H1 (cell line): ENCODE data around the gene NBPF1. TPM values are rescaled to one million over a fixed set of nuclear protein-coding genes. Genes with fewer than 3 reads are reported as not detected.
A peak's percentile ranks its signal among the peaks of the same experiment; 100 is the strongest.
"Not testable (repeated sequence)": the region's sequence is repeated elsewhere in the genome, so short reads cannot be mapped to it uniquely, and the experiment has no call there.

ENCODE experiments used
- CTCF ChIA-PET: fragments of 300-600 bp; sonication (Branson Sonifier 250); formaldehyde crosslinking; loops from one replicate; lab custom pipeline; 2021; ENCODE audit not compliant: partially characterized antibody; lab: Charles Lee
- POLR2A ChIA-PET: fragments of 300-600 bp; sonication (Branson Sonifier 250); formaldehyde crosslinking; loops from one replicate; lab custom pipeline; 2021; ENCODE audit warnings: inconsistent platforms; ENCODE audit not compliant: partially characterized antibody; lab: Charles Lee
- DNase-seq, 2 experiments: peaks; one replicate each; pipeline versions ENCODE4 v3.0.0 to v3.0.0-alpha.2; 2010 to 2022; ENCODE audit warnings: low spot score in 2 of 2, low read depth in 1 of 2, mixed read lengths in 1 of 2
- FAIRE-seq: peaks from 2 replicates; lab custom pipeline; 2011; peaks lifted over from hg19 to GRCh38; lab: Jason Lieb, UNC
- H2AFZ ChIP-seq: 2 replicates; pipeline ENCODE4 v1.8.1; 2012; ENCODE audit warnings: low read length, inconsistent platforms
- H2AK5ac ChIP-seq: 2 replicates; pipeline ENCODE4 v1.6.1; 2013; ENCODE audit warnings: low read depth, low read length
- H2BK120ac ChIP-seq: replicated peaks from 2 replicates; pipeline ENCODE3; 2013; ENCODE audit warnings: low read depth, low read length, inconsistent platforms
- H2BK12ac ChIP-seq: 2 replicates; pipeline ENCODE4 v1.6.1; 2013; ENCODE audit warnings: low read depth, low read length
- H2BK15ac ChIP-seq: 2 replicates; pipeline ENCODE4 v1.6.1; 2013; ENCODE audit warnings: low read length
- H2BK20ac ChIP-seq: 2 replicates; pipeline ENCODE4 v1.6.1; 2013; ENCODE audit warnings: low read length
- H2BK5ac ChIP-seq: 2 replicates; pipeline ENCODE4 v1.6.1; 2013; ENCODE audit warnings: low read depth, low read length
- H3K14ac ChIP-seq: 2 replicates; pipeline ENCODE4 v1.6.1; 2013; ENCODE audit warnings: inconsistent platforms; ENCODE audit not compliant: insufficient read length
- H3K18ac ChIP-seq: 2 replicates; pipeline ENCODE4 v1.6.1; 2013; ENCODE audit warnings: low read length; ENCODE audit errors: extremely low read depth
- H3K23ac ChIP-seq: 2 replicates; pipeline ENCODE4 v1.6.1; 2013; ENCODE audit warnings: inconsistent platforms; ENCODE audit not compliant: insufficient read length
- H3K23me2 ChIP-seq: 2 replicates; pipeline ENCODE4 v1.6.1; 2013; ENCODE audit warnings: low read depth, low read length
- H3K27ac ChIP-seq: 2 replicates; pipeline ENCODE4 v1.6.1; 2011; ENCODE audit warnings: low read depth, low read length, inconsistent platforms
- H3K27me3 ChIP-seq, 4 experiments: replicated peaks in 1 of 4; 1 replicate in 1 of 4; 2 replicates in 3 of 4; pipeline versions ENCODE4 v1.6.1 to v1.8.1; 2011 to 2013; ENCODE audit warnings: low read length in 3 of 4, mild to moderate bottlenecking in 3 of 4, inconsistent platforms in 2 of 4, mixed read lengths in 2 of 4, moderate library complexity in 1 of 4; ENCODE audit not compliant: control insufficient read depth in 3 of 4, insufficient read depth in 3 of 4; ENCODE audit errors: extremely low read depth in 1 of 4
- H3K36me3 ChIP-seq, 4 experiments: 2 replicates each; pipeline versions ENCODE4 v1.6.1 to v1.8.1; 2011 to 2013; ENCODE audit warnings: mild to moderate bottlenecking in 4 of 4, low read length in 3 of 4, moderate library complexity in 2 of 4, control low read depth in 1 of 4, inconsistent platforms in 1 of 4; ENCODE audit not compliant: insufficient read depth in 4 of 4, control insufficient read depth in 2 of 4
- H3K4ac ChIP-seq: replicated peaks from 2 replicates; pipeline ENCODE3; 2013; ENCODE audit warnings: low read length, low read depth, mixed read lengths, inconsistent platforms; ENCODE audit not compliant: insufficient read length
- H3K4me1 ChIP-seq, 4 experiments: replicated peaks in 1 of 4; 1 replicate in 1 of 4; 2 replicates in 3 of 4; pipeline versions ENCODE4 v1.6.1 to v1.8.1; 2011 to 2013; ENCODE audit warnings: low read length in 3 of 4, inconsistent platforms in 2 of 4, mixed read lengths in 1 of 4; ENCODE audit not compliant: insufficient read depth in 4 of 4, control insufficient read depth in 3 of 4
- H3K4me2 ChIP-seq, 2 experiments: 2 replicates each; pipeline versions ENCODE4 v1.6.1 to v1.8.1; 2011 to 2013; ENCODE audit warnings: low read depth in 2 of 2, low read length in 2 of 2, control low read depth in 1 of 2, inconsistent platforms in 1 of 2, mild to moderate bottlenecking in 1 of 2; ENCODE audit not compliant: insufficient read depth in 1 of 2
- H3K4me3 ChIP-seq, 4 experiments: fragments of 200-600, 300-600 bp in 1 of 4; sonication (generic), shearing (Covaris generic), sonication (Bioruptor Twin) in 1 of 4; 2 replicates each; pipeline versions ENCODE4 v1.5.1 to v1.8.1; 2011 to 2016; ENCODE audit warnings: low read length in 4 of 4, low read depth in 3 of 4, control low read depth in 2 of 4, inconsistent platforms in 2 of 4, mild to moderate bottlenecking in 2 of 4, mixed read lengths in 1 of 4, moderate library complexity in 1 of 4; ENCODE audit not compliant: insufficient read depth in 2 of 4; ENCODE audit errors: extremely low read depth in 1 of 4
- H3K56ac ChIP-seq: replicated peaks from 2 replicates; pipeline ENCODE3; 2013; ENCODE audit warnings: low read depth, mild to moderate bottlenecking, mixed read lengths, low read length, inconsistent platforms; ENCODE audit not compliant: insufficient read length
- H3K79me1 ChIP-seq: 2 replicates; pipeline ENCODE4 v1.6.1; 2013; ENCODE audit warnings: low read depth, low read length, control low read depth
- H3K79me2 ChIP-seq, 2 experiments: 2 replicates each; pipeline versions ENCODE4 v1.6.1 to v1.8.1; 2012 to 2013; ENCODE audit warnings: low read length in 2 of 2, mild to moderate bottlenecking in 2 of 2, inconsistent platforms in 1 of 2; ENCODE audit not compliant: insufficient read depth in 2 of 2, control insufficient read depth in 1 of 2
- H3K9ac ChIP-seq, 4 experiments: replicated peaks in 1 of 4; 1 replicate in 1 of 4; 2 replicates in 3 of 4; pipeline versions ENCODE4 v1.6.1 to v1.8.1; 2011 to 2013; ENCODE audit warnings: low read depth in 3 of 4, low read length in 3 of 4, control low read depth in 2 of 4, mild to moderate bottlenecking in 2 of 4, moderate library complexity in 2 of 4, inconsistent platforms in 1 of 4; ENCODE audit errors: extremely low read depth in 1 of 4
- H3K9me3 ChIP-seq, 2 experiments: 2 replicates each; pipeline versions ENCODE4 v1.6.1 to v1.8.1; 2012 to 2013; ENCODE audit warnings: mild to moderate bottlenecking in 2 of 2, moderate library complexity in 2 of 2, control low read depth in 1 of 2, inconsistent platforms in 1 of 2, low read depth in 1 of 2, low read length in 1 of 2, mixed read lengths in 1 of 2; ENCODE audit not compliant: insufficient read depth in 2 of 2
- H4K20me1 ChIP-seq, 2 experiments: replicated peaks in 1 of 2; 2 replicates each; pipeline versions ENCODE3 to v1.8.1; 2011 to 2013; ENCODE audit warnings: inconsistent platforms in 2 of 2, low read length in 2 of 2, mild to moderate bottlenecking in 1 of 2; ENCODE audit not compliant: insufficient read depth in 2 of 2, control insufficient read depth in 1 of 2
- H4K5ac ChIP-seq: 2 replicates; pipeline ENCODE4 v1.6.1; 2013; ENCODE audit warnings: low read length, low read depth, mixed read lengths, inconsistent platforms; ENCODE audit not compliant: insufficient read length
- H4K8ac ChIP-seq: 2 replicates; pipeline ENCODE4 v1.8.0; 2013; ENCODE audit warnings: mild to moderate bottlenecking, moderate library complexity, low read length, inconsistent platforms; ENCODE audit not compliant: insufficient read depth; ENCODE audit errors: extremely low read depth
- H4K91ac ChIP-seq: replicated peaks from 2 replicates; pipeline ENCODE3; 2013; ENCODE audit warnings: low read length, mixed read lengths, inconsistent platforms; ENCODE audit not compliant: insufficient read length
- WGBS, 2 experiments: shearing (Covaris generic) in 1 of 2; methylation state at CpG; one replicate each; pipeline versions ENCODE4 v1.1.6 to v1.1.7; 2013 to 2015; ENCODE audit warnings: low lambda C conversion rate in 2 of 2, mixed read lengths in 2 of 2, inconsistent platforms in 1 of 2, low coverage in 1 of 2, missing lambda C conversion rate in 1 of 2; ENCODE audit not compliant: insufficient replicate concordance in 2 of 2, insufficient coverage in 1 of 2, insufficient read length in 1 of 2; ENCODE audit errors: extremely low coverage in 1 of 2, missing lambda C conversion rate in 1 of 2; 5-methylcytosine and 5-hydroxymethylcytosine counted together
- polyA plus RNA-seq, 7 experiments: library from polyadenylated mRNA; depleted of rRNA in 3 of 7; stranded (reverse) in 5 of 7; unstranded in 2 of 7; fragments of >200 nt in 5 of 7; fragments of 200-250 nt in 2 of 7; gene quantifications; 1 replicate in 5 of 7; 2 replicates in 1 of 7; 4 replicates in 1 of 7; pipeline versions ENCODE4 v1.2.1 to v1.2.3, GENCODE V29; 2011 to 2013; ENCODE audit warnings: missing spikeins in 2 of 7, mixed read lengths in 2 of 7
- total RNA-seq: library from RNA; stranded (reverse); fragmentation: NEBNext Ultra II Directional; extraction: Animal tissue kit (Norgen Biotek cat#: 25700); gene quantifications from 2 replicates; pipeline ENCODE4 v1.2.1, GENCODE V29; 2021

NBPF1 gene
- total and polyA plus RNA-seq, 2 of the 8 experiments (the other 6 are each of a cell fraction or from before 2014, with no cell fraction given), result 9.6 to 19.3 TPM

GRCh38 chr1:16647179-16648176 lies 34.1 kb upstream of the NBPF1 start:
- H3K56ac ChIP-seq, H3K23me2 ChIP-seq, H3K14ac ChIP-seq, H2BK15ac ChIP-seq, H4K5ac ChIP-seq, CTCF ChIA-PET, H3K79me1 ChIP-seq, H3K18ac ChIP-seq, H2BK5ac ChIP-seq, H4K8ac ChIP-seq, H4K20me1 ChIP-seq, H2BK12ac ChIP-seq, H3K27ac ChIP-seq, H2BK20ac ChIP-seq, H2AFZ ChIP-seq, H3K9me3 ChIP-seq, H3K36me3 ChIP-seq, H3K9ac ChIP-seq, H4K91ac ChIP-seq, H3K4ac ChIP-seq, H2AK5ac ChIP-seq, H3K79me2 ChIP-seq, H2BK120ac ChIP-seq, POLR2A ChIA-PET, H3K23ac ChIP-seq, FAIRE-seq: not testable (repeated sequence)
- Histone ChIP-seq H3K4me1 (peaks cover 0 to 17% (median 12%) of the 10 kb centered on the region in 4 experiments; a peak in 6 of 7 replicates), H3K4me3 (peak overlapping the region; percentile 13 to 48 (median 24); a peak in 7 of 8 replicates), H3K4me2 (peak overlapping the region; percentile 48 to 73), H3K27me3 (peaks cover 9 to 27% (median 22%) of the 10 kb centered on the region in 4 experiments; a peak in 6 of 7 replicates)
- peak in 1 of 2 experiments; percentile 89 for DNase-seq
- 18% methylated on average over 47 of the region's 84 CpGs; no CpG with 5 or more reads in 1 of the 2 experiments for WGBS, 2 experiments
